ENCODE data around the gene MYO9B.

DNA sequence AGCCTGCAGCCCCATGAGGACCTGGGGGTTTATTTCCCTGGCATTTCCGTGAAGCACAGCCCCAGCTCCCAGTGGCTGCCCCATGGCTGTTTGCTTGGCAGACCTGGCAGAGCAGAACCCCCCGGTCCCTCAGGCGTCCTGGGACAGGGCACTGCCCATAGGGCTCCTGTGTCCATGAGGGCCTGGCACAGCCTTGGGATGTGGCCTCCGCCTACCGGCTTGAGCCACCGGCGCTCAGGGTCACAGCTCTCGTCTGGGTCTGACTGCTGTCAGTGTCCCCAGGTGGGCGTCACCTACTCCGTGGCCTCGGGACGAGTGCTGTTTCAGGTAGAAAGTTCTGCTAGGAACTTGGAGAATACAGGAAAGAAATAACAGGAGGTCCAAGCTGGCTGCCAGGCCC, 52.8 kb downstream of the MYO9B start:
- TF ChIP-seq, protein P1, sequence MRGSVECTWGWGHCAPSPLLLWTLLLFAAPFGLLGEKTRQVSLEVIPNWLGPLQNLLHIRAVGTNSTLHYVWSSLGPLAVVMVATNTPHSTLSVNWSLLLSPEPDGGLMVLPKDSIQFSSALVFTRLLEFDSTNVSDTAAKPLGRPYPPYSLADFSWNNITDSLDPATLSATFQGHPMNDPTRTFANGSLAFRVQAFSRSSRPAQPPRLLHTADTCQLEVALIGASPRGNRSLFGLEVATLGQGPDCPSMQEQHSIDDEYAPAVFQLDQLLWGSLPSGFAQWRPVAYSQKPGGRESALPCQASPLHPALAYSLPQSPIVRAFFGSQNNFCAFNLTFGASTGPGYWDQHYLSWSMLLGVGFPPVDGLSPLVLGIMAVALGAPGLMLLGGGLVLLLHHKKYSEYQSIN (CRISPR knock-in tag; IDR thresholded peaks at IDR 0.05; ENCODE audit: borderline replicate concordance), result no peak
- TF ChIP-seq ZEB1 (IDR thresholded peaks at IDR 0.05; ENCODE audit: insufficient replicate concordance, low read depth) (no peak), AGO1 (IDR thresholded peaks at IDR 0.05; ENCODE audit: low read depth, low read length, poor library complexity, severe bottlenecking) (no peak), ZNF367 (CRISPR knock-in tag; IDR thresholded peaks at IDR 0.05; ENCODE audit: borderline replicate concordance) (no peak)
